HS-5 (cell line): ENCODE results near the gene PCSK2.

ENCODE experiments used
- DNase-seq: peaks from one replicate; pipeline ENCODE4 v3.0.0-alpha.2; 2012; ENCODE audit warnings: low read depth

The PCSK2 gene

GRCh38 chr20:17445543-17445942 is 218.7 kb downstream of the PCSK2 start:
- DNase-seq = no peak

GRCh38 chr20:17446171-17446570 is 219.3 kb downstream of the PCSK2 start:
- DNase-seq = no peak

GRCh38 chr20:17448071-17448470 is 221.2 kb downstream of the PCSK2 start:
- DNase-seq = no peak

GRCh38 chr20:17449031-17449430 is 222.2 kb downstream of the PCSK2 start:
- DNase-seq = no peak

- DNase-seq = no peak
These were observed 225.6 kb downstream of the PCSK2 start for GRCh38 chr20:17452441-17452840.

GRCh38 chr20:17453592-17453991 is 226.8 kb downstream of the PCSK2 start:
- no peak for DNase-seq

- DNase-seq = no peak
These were observed 229.4 kb downstream of the PCSK2 start for GRCh38 chr20:17456279-17456678.

- no peak for DNase-seq
These were observed 230.2 kb downstream of the PCSK2 start for GRCh38 chr20:17457079-17457478.

GRCh38 chr20:17457588-17458190 is 230.8 kb downstream of the PCSK2 start:
- DNase-seq = peak; percentile 44

GRCh38 chr20:17460119-17460518 is 233.3 kb downstream of the PCSK2 start:
- DNase-seq = no peak

- no peak for DNase-seq
These were observed 235.1 kb downstream of the PCSK2 start for GRCh38 chr20:17461941-17462340.

GRCh38 chr20:17463711-17464110 is 236.9 kb downstream of the PCSK2 start:
- no peak for DNase-seq

GRCh38 chr20:17465236-17465635 is 238.4 kb downstream of the PCSK2 start:
- no peak for DNase-seq

- DNase-seq = no peak
These were observed 239.8 kb downstream of the PCSK2 start for GRCh38 chr20:17466641-17467040.

GRCh38 chr20:17467120-17467655 is 240.3 kb downstream of the PCSK2 start:
- DNase-seq = no peak

- DNase-seq = no peak
These were observed 241.4 kb downstream of the PCSK2 start for GRCh38 chr20:17468073-17468840.

GRCh38 chr20:17469246-17470030 is 242.6 kb downstream of the PCSK2 start:
- no peak for DNase-seq

- no peak for DNase-seq
These were observed 243.7 kb downstream of the PCSK2 start for GRCh38 chr20:17470521-17470920.

GRCh38 chr20:17470973-17471372 is 244.1 kb downstream of the PCSK2 start:
- no peak for DNase-seq

- DNase-seq = no peak
These were observed 244.9 kb downstream of the PCSK2 start for GRCh38 chr20:17471606-17472187.

- DNase-seq = no peak
These were observed 246.8 kb downstream of the PCSK2 start for GRCh38 chr20:17473659-17474058.

- no peak for DNase-seq
These were observed 252.3 kb downstream of the PCSK2 start for GRCh38 chr20:17479063-17479657.
